SK-N-SH (cell line): Measurements from ENCODE around the gene BCAS3. TPM values are rescaled to one million over a fixed set of nuclear protein-coding genes. Genes with fewer than 3 reads are reported as not detected.
"Not testable (repeated sequence)": the region's sequence is repeated elsewhere in the genome, so short reads cannot be mapped to it uniquely, and the experiment has no call there.

Source experiments
- CTCF ChIA-PET: fragments of 300-600, 350-600 bp; formaldehyde crosslinking; extraction: SDS; loops from one replicate; lab custom pipeline; 2021; lab: Yijun Ruan, JAX
- POLR2A ChIA-PET: fragments of 350-600 bp; sonication (Branson Sonifier 250); formaldehyde crosslinking; extraction: SDS; loops from one replicate; lab custom pipeline; 2020; ENCODE audit warnings: antibody characterized with exemption, inconsistent platforms; lab: Yijun Ruan, JAX
- DNase-seq: peaks from one replicate; pipeline ENCODE4 v3.0.0; 2012
- H2AFZ ChIP-seq: fragments of 200-600 bp; sonication (generic); 2 replicates; pipeline ENCODE4 v1.8.1; 2016; ENCODE audit warnings: antibody characterized with exemption, mild to moderate bottlenecking, low read depth
- H3F3A ChIP-seq: fragments of 200-600 bp; sonication (generic); replicated peaks from 2 replicates; pipeline ENCODE3; 2016; ENCODE audit warnings: antibody characterized with exemption, mild to moderate bottlenecking; ENCODE audit not compliant: insufficient read depth
- H3K27ac ChIP-seq, 2 experiments: fragments of 200-500 bp in 1 of 2; fragments of 200-600 bp in 1 of 2; sonication (Bioruptor generic) in 1 of 2; sonication (generic), shearing (Covaris generic) in 1 of 2; 2 replicates each; pipeline versions ENCODE4 v1.5.1 to v1.6.1; 2014 to 2016; ENCODE audit warnings: low read depth in 2 of 2, inconsistent platforms in 1 of 2, low read length in 1 of 2, mild to moderate bottlenecking in 1 of 2, mixed read lengths in 1 of 2
- H3K27me3 ChIP-seq: fragments of 200-600 bp; sonication (generic), shearing (Covaris generic); 2 replicates; pipeline ENCODE4 v1.6.1; 2016; ENCODE audit warnings: mixed run types; ENCODE audit not compliant: insufficient read depth
- H3K36me3 ChIP-seq, 2 experiments: fragments of 200-500 bp in 1 of 2; fragments of 200-600 bp in 1 of 2; sonication (Bioruptor generic) in 1 of 2; sonication (generic) in 1 of 2; replicated peaks in 1 of 2; 2 replicates each; pipeline versions ENCODE3 to v1.5.1; 2014 to 2016; ENCODE audit warnings: low read length in 1 of 2, mild to moderate bottlenecking in 1 of 2; ENCODE audit not compliant: insufficient read depth in 2 of 2, control insufficient read depth in 1 of 2
- H3K4me1 ChIP-seq, 2 experiments: fragments of 200-500 bp in 1 of 2; fragments of 200-600 bp in 1 of 2; sonication (Bioruptor generic) in 1 of 2; sonication (generic), shearing (Covaris generic) in 1 of 2; 2 replicates each; pipeline versions ENCODE4 v1.5.1 to v1.6.1; 2014 to 2016; ENCODE audit warnings: low read depth in 1 of 2, low read length in 1 of 2, mixed run types in 1 of 2; ENCODE audit not compliant: insufficient read depth in 2 of 2, control insufficient read depth in 1 of 2
- H3K4me2 ChIP-seq: fragments of 200-600 bp; sonication (generic), shearing (Covaris generic); 2 replicates; pipeline ENCODE4 v1.6.1; 2017; ENCODE audit warnings: mixed run types
- H3K4me3 ChIP-seq, 2 experiments: fragments of 200-500 bp in 1 of 2; fragments of 200-600 bp in 1 of 2; sonication (Bioruptor generic) in 1 of 2; sonication (generic), shearing (Covaris generic) in 1 of 2; 2 replicates each; pipeline versions ENCODE4 v1.5.1 to v1.8.1; 2014 to 2016; ENCODE audit warnings: low read depth in 2 of 2, inconsistent platforms in 1 of 2, low read length in 1 of 2, mild to moderate bottlenecking in 1 of 2, mixed read lengths in 1 of 2, moderate library complexity in 1 of 2
- H3K79me2 ChIP-seq: fragments of 200-600 bp; sonication (generic); 2 replicates; pipeline ENCODE4 v1.8.1; 2017; ENCODE audit warnings: mild to moderate bottlenecking; ENCODE audit not compliant: insufficient read depth
- H3K9ac ChIP-seq: fragments of 200-600 bp; sonication (generic); 2 replicates; pipeline ENCODE4 v1.6.1; 2017; ENCODE audit warnings: mixed run types
- H3K9me2 ChIP-seq: fragments of 200-600 bp; sonication (generic); 2 replicates; pipeline ENCODE4 v1.6.1; 2017; ENCODE audit warnings: mixed run types
- H3K9me3 ChIP-seq: fragments of 200-600 bp; sonication (generic); 2 replicates; pipeline ENCODE4 v1.6.1; 2017; ENCODE audit warnings: mixed run types, mild to moderate bottlenecking, moderate library complexity
- H4K20me1 ChIP-seq: fragments of 200-600 bp; sonication (generic); 2 replicates; pipeline ENCODE4 v1.6.1; 2017; ENCODE audit warnings: mild to moderate bottlenecking, mixed run types; ENCODE audit not compliant: insufficient read depth
- ELF1 ChIP-seq: IDR thresholded peaks from 2 replicates; pipeline ENCODE4 v1.4.0; 2012
- EZH2phosphoT487 ChIP-seq: fragments of 200-600 bp; sonication (generic); IDR thresholded peaks from 2 replicates; pipeline ENCODE4 v1.6.1; 2017; ENCODE audit warnings: low read depth, mixed run types, mild to moderate bottlenecking, antibody characterized with exemption, moderate library complexity, borderline replicate concordance
- FOSL2 ChIP-seq: IDR thresholded peaks from 2 replicates; pipeline ENCODE4 v1.4.0; 2012; ENCODE audit warnings: low read depth, mild to moderate bottlenecking, moderate library complexity, borderline replicate concordance
- FOXJ3 ChIP-seq: sonication (generic); formaldehyde crosslinking; IDR thresholded peaks from 2 replicates; pipeline ENCODE4 v1.5.1; 2020; ENCODE audit warnings: mild to moderate bottlenecking, missing genetic modification reagents
- NFIC ChIP-seq: IDR thresholded peaks from 2 replicates; pipeline ENCODE4 v1.4.0; 2012; ENCODE audit warnings: borderline replicate concordance
- YY1 ChIP-seq: IDR thresholded peaks from 2 replicates; pipeline ENCODE4 v1.4.0; 2012; ENCODE audit warnings: low read depth, mild to moderate bottlenecking
- ZBTB33 ChIP-seq: IDR thresholded peaks from 2 replicates; pipeline ENCODE4 v1.4.0; 2012; ENCODE audit warnings: low read depth, borderline replicate concordance
- WGBS: methylation state at CpG from one replicate; pipeline ENCODE4 v1.1.6; 2017; ENCODE audit warnings: low lambda C conversion rate; 5-methylcytosine and 5-hydroxymethylcytosine counted together
- polyA plus RNA-seq, 3 experiments: library from polyadenylated mRNA; depleted of rRNA; stranded (reverse); fragments of >200 nt; gene quantifications; 2 replicates each; pipeline ENCODE4 v1.2.3, GENCODE V29; 2012
- TF ChIP-seq, protein P1 (sequence below): IDR thresholded peaks from 2 replicates; pipeline ENCODE4 v1.4.0; 2012; ENCODE audit warnings: low read depth
- TF ChIP-seq, protein P2 (sequence below): IDR thresholded peaks from 2 replicates; pipeline ENCODE4 v1.6.1; 2012; ENCODE audit warnings: mild to moderate bottlenecking, low read depth, low read length, moderate library complexity

The BCAS3 gene
- polyA plus RNA-seq, 1 of the 3 experiments (the other 2 are of a cell fraction): 5.9 TPM

- TF ChIP-seq ZBTB33 (no peak), YY1 (no peak), NFIC (no peak), FOSL2 (no peak), ELF1 (no peak), FOXJ3 (no peak), EZH2phosphoT487 (no peak)
- TF ChIP-seq, protein P1, sequence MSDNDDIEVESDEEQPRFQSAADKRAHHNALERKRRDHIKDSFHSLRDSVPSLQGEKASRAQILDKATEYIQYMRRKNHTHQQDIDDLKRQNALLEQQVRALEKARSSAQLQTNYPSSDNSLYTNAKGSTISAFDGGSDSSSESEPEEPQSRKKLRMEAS: no peak
- TF ChIP-seq, protein P2, sequence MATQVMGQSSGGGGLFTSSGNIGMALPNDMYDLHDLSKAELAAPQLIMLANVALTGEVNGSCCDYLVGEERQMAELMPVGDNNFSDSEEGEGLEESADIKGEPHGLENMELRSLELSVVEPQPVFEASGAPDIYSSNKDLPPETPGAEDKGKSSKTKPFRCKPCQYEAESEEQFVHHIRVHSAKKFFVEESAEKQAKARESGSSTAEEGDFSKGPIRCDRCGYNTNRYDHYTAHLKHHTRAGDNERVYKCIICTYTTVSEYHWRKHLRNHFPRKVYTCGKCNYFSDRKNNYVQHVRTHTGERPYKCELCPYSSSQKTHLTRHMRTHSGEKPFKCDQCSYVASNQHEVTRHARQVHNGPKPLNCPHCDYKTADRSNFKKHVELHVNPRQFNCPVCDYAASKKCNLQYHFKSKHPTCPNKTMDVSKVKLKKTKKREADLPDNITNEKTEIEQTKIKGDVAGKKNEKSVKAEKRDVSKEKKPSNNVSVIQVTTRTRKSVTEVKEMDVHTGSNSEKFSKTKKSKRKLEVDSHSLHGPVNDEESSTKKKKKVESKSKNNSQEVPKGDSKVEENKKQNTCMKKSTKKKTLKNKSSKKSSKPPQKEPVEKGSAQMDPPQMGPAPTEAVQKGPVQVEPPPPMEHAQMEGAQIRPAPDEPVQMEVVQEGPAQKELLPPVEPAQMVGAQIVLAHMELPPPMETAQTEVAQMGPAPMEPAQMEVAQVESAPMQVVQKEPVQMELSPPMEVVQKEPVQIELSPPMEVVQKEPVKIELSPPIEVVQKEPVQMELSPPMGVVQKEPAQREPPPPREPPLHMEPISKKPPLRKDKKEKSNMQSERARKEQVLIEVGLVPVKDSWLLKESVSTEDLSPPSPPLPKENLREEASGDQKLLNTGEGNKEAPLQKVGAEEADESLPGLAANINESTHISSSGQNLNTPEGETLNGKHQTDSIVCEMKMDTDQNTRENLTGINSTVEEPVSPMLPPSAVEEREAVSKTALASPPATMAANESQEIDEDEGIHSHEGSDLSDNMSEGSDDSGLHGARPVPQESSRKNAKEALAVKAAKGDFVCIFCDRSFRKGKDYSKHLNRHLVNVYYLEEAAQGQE: no peak
Observed at GRCh38 chr17:60874772-60875171, 197.1 kb downstream of the BCAS3 start (continued).

- POLR2A ChIA-PET: not testable (repeated sequence)
Observed at GRCh38 chr17:60886731-60887613, 209.3 kb downstream of the BCAS3 start.

More at GRCh38 chr17:60886731-60887613, 209.3 kb downstream of the BCAS3 start:
- DNase-seq, H3K9me2 ChIP-seq, H3K27me3 ChIP-seq, H3K79me2 ChIP-seq, H3K36me3 ChIP-seq, H3K9me3 ChIP-seq, H3K4me2 ChIP-seq, H3K4me3 ChIP-seq, H3K9ac ChIP-seq, H2AFZ ChIP-seq, H3K27ac ChIP-seq, H3F3A ChIP-seq, H4K20me1 ChIP-seq, CTCF ChIA-PET: not testable (repeated sequence)
- 74% methylated on average over 16 of the region's 39 CpGs for WGBS
- H3K4me1 ChIP-seq: peaks cover 0 to 11% of the 10 kb centered on the region in 2 experiments; a peak in 2 of 4 replicates
